ENCODE results near the gene KIF3C.

DNA sequence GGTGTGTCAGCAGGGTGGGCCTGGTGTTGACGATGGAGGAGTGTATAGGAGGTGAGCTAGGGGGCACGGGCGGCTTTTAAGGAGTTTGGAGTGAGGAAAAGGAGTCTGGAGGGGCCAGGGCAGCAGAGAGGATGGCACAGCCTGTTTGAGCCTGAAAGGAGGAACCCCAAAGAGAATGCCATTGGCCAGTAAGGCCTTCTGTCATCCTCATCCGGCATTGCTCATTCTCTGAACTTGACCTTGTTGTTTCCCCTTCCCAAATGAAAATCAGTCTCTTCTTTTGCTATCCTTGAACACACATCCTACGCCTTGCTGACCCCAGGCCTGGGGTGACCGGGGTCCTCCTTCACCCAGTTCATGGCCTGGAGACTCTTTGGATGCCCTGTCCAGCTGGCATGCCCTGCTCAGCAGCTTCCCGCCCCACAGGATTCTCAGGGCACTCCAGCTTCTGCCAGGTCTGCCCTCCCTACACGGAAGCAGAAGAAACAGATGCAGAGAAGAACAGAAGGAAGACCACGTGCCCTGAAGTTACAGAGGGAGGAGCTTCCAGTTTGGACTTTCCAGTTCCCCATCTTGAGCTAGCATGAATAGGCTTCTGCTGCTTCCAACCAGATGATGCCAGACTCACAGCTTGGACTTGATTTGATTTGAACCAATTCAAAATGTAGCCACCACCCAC lies 20.5 kb upstream of the KIF3C start:
- no peak for TF ChIP-seq REST (tag by site-specific recombination; IDR thresholded peaks at IDR 0.05)
- no peak for TF ChIP-seq ZNF311 (tag by site-specific recombination; IDR thresholded peaks at IDR 0.05; ENCODE audit: borderline replicate concordance)
- TF ChIP-seq PRDM1 (tag by site-specific recombination; IDR thresholded peaks at IDR 0.05): no peak
- no peak for TF ChIP-seq GLIS1 (tag by site-specific recombination; IDR thresholded peaks at IDR 0.05)
- no peak for TF ChIP-seq ZNF555 (tag by site-specific recombination; conservative IDR thresholded peaks at IDR 0.05)
- TF ChIP-seq TCF7L2 (IDR thresholded peaks at IDR 0.05; ENCODE audit: borderline replicate concordance, low read depth, low read length): no peak
- TF ChIP-seq, protein P1, sequence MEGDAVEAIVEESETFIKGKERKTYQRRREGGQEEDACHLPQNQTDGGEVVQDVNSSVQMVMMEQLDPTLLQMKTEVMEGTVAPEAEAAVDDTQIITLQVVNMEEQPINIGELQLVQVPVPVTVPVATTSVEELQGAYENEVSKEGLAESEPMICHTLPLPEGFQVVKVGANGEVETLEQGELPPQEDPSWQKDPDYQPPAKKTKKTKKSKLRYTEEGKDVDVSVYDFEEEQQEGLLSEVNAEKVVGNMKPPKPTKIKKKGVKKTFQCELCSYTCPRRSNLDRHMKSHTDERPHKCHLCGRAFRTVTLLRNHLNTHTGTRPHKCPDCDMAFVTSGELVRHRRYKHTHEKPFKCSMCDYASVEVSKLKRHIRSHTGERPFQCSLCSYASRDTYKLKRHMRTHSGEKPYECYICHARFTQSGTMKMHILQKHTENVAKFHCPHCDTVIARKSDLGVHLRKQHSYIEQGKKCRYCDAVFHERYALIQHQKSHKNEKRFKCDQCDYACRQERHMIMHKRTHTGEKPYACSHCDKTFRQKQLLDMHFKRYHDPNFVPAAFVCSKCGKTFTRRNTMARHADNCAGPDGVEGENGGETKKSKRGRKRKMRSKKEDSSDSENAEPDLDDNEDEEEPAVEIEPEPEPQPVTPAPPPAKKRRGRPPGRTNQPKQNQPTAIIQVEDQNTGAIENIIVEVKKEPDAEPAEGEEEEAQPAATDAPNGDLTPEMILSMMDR (tag by site-specific recombination; IDR thresholded peaks at IDR 0.05): no peak

Data from HEK293 (cell line).